Liver (tissue), 9 donors: Measurements from ENCODE around the gene RRP1. TPM values are rescaled to one million over a fixed set of nuclear protein-coding genes. Genes with fewer than 3 reads are reported as not detected.

Source experiments
- DNase-seq: peaks from one replicate; pipeline ENCODE4 v3.0.0-alpha.2; 2017; ENCODE audit warnings: low spot score
- H3K27ac ChIP-seq, 2 donors: one replicate each; pipeline ENCODE4 v1.7.0; 2013; ENCODE audit warnings: inconsistent platforms in 2 of 2, low read length in 2 of 2, control low read depth in 1 of 2, low read depth in 1 of 2, mild to moderate bottlenecking in 1 of 2
- H3K27me3 ChIP-seq, 4 donors: one replicate each; pipeline versions ENCODE4 v1.6.1 to v1.7.0; 2013; ENCODE audit warnings: low read length in 3 of 4, inconsistent platforms in 1 of 4, mild to moderate bottlenecking in 1 of 4, moderate library complexity in 1 of 4; ENCODE audit not compliant: control insufficient read depth in 4 of 4, insufficient read depth in 4 of 4
- H3K36me3 ChIP-seq, 4 donors: one replicate each; pipeline versions ENCODE4 v1.6.1 to v1.7.0; 2013; ENCODE audit warnings: low read length in 3 of 4, mild to moderate bottlenecking in 3 of 4, low read depth in 1 of 4, moderate library complexity in 1 of 4; ENCODE audit not compliant: control insufficient read depth in 4 of 4, insufficient read depth in 3 of 4
- H3K4me1 ChIP-seq, 4 donors: one replicate each; pipeline versions ENCODE4 v1.6.1 to v1.7.0; 2013; ENCODE audit warnings: low read length in 3 of 4, mild to moderate bottlenecking in 3 of 4, moderate library complexity in 1 of 4; ENCODE audit not compliant: control insufficient read depth in 4 of 4, insufficient read depth in 4 of 4
- H3K4me3 ChIP-seq, 3 donors: one replicate each; pipeline versions ENCODE4 v1.6.1 to v1.7.0; 2013; ENCODE audit warnings: low read length in 3 of 3, control low read depth in 1 of 3, low read depth in 1 of 3, mild to moderate bottlenecking in 1 of 3
- H3K9ac ChIP-seq, 2 donors: one replicate each; pipeline ENCODE4 v1.7.0; 2013; ENCODE audit warnings: low read length in 2 of 2, mild to moderate bottlenecking in 2 of 2, moderate library complexity in 2 of 2, control low read depth in 1 of 2, low read depth in 1 of 2
- H3K9me3 ChIP-seq, 4 donors: one replicate each; pipeline versions ENCODE4 v1.6.1 to v1.7.0; 2013; ENCODE audit warnings: low read length in 3 of 4; ENCODE audit not compliant: control insufficient read depth in 4 of 4
- ATF3 ChIP-seq: IDR thresholded peaks from 2 replicates; pipeline ENCODE4 v1.6.1; 2016; ENCODE audit warnings: antibody characterized with exemption
- EGR1 ChIP-seq, 2 donors: IDR thresholded peaks; 2 replicates each; pipeline ENCODE4 v1.6.1; 2016 to 2018; ENCODE audit warnings: antibody characterized with exemption in 2 of 2, low read depth in 2 of 2
- FOXA1 ChIP-seq: IDR thresholded peaks from 2 replicates; pipeline ENCODE4 v1.6.1; 2016; ENCODE audit warnings: antibody characterized with exemption
- FOXA2 ChIP-seq: IDR thresholded peaks from 2 replicates; pipeline ENCODE4 v1.6.1; 2016; ENCODE audit warnings: antibody characterized with exemption
- GABPA ChIP-seq, 2 donors: IDR thresholded peaks in 1 of 2; conservative IDR thresholded peaks in 1 of 2; 2 replicates each; pipeline ENCODE4 v1.6.1; 2016; ENCODE audit warnings: antibody characterized with exemption in 2 of 2, mild to moderate bottlenecking in 1 of 2, moderate library complexity in 1 of 2
- HNF4A ChIP-seq, 2 donors: conservative IDR thresholded peaks; 2 replicates each; pipeline ENCODE4 v1.6.1; 2016; ENCODE audit warnings: antibody characterized with exemption in 2 of 2, mild to moderate bottlenecking in 2 of 2
- HNF4G ChIP-seq: IDR thresholded peaks from 2 replicates; pipeline ENCODE4 v1.6.1; 2016; ENCODE audit warnings: antibody characterized with exemption
- JUND ChIP-seq, 2 donors: IDR thresholded peaks; 2 replicates each; pipeline ENCODE4 v1.6.1; 2016; ENCODE audit warnings: antibody characterized with exemption in 2 of 2
- MAX ChIP-seq: IDR thresholded peaks from 2 replicates; pipeline ENCODE4 v1.6.1; 2016; ENCODE audit warnings: antibody characterized with exemption
- NR2F2 ChIP-seq: IDR thresholded peaks from 2 replicates; pipeline ENCODE4 v1.6.1; 2016; ENCODE audit warnings: antibody characterized with exemption
- RAD21 ChIP-seq, 2 donors: IDR thresholded peaks; 2 replicates each; pipeline ENCODE4 v1.6.1; 2016; ENCODE audit warnings: antibody characterized with exemption in 2 of 2, mild to moderate bottlenecking in 2 of 2
- REST ChIP-seq: IDR thresholded peaks from 2 replicates; pipeline ENCODE4 v1.6.1; 2016; ENCODE audit warnings: antibody characterized with exemption, mild to moderate bottlenecking
- RXRA ChIP-seq, 2 donors: IDR thresholded peaks; 2 replicates each; pipeline ENCODE4 v1.6.1; 2017 to 2018; ENCODE audit warnings: antibody characterized with exemption in 2 of 2, mild to moderate bottlenecking in 1 of 2
- SP1 ChIP-seq: IDR thresholded peaks from 2 replicates; pipeline ENCODE4 v1.6.1; 2018; ENCODE audit warnings: antibody characterized with exemption, mild to moderate bottlenecking
- TAF1 ChIP-seq: conservative IDR thresholded peaks from 2 replicates; pipeline ENCODE4 v1.6.1; 2016; ENCODE audit warnings: antibody characterized with exemption, mild to moderate bottlenecking
- YY1 ChIP-seq: IDR thresholded peaks from 2 replicates; pipeline ENCODE4 v1.6.1; 2016; ENCODE audit warnings: antibody characterized with exemption, mild to moderate bottlenecking
- WGBS: extraction: QIAGEN DNeasy Blood & Tissue Kit; methylation state at CpG from one replicate; pipeline ENCODE4 v1.1.7; 2013; 5-methylcytosine and 5-hydroxymethylcytosine counted together
- polyA plus RNA-seq, 2 donors: library from polyadenylated mRNA; stranded (reverse) in 1 of 2; unstranded in 1 of 2; fragments of 200-250 nt in 1 of 2; fragments of >200 nt in 1 of 2; fragmentation: Nextera tagmentation in 1 of 2; extraction: Ambion mirVana in 1 of 2; gene quantifications; one replicate each; pipeline versions ENCODE4 v1.2.1 to v1.2.3, GENCODE V29; 2013 to 2015
- total RNA-seq, 2 donors: library from RNA; depleted of rRNA; stranded (reverse); fragments of >200 nt; gene quantifications; one replicate each; pipeline ENCODE4 v1.2.3, GENCODE V29; 2014
- TF ChIP-seq, protein P1 (sequence below): IDR thresholded peaks from 2 replicates; pipeline ENCODE4 v1.6.1; 2016; ENCODE audit warnings: antibody characterized with exemption
- TF ChIP-seq, protein P2 (sequence below): fragments of 150-350 bp; IDR thresholded peaks from 2 replicates; pipeline ENCODE4 v1.5.1; 2017; ENCODE audit warnings: improper control_type of control experiment, low read depth, low read length; ENCODE audit not compliant: missing input control
- donor health status: healthy.
- donor health status: healthy.
- donor health status: healthy.
- donor health status: healthy.
- donor health status: healthy.

Gene RRP1
- total and polyA plus RNA-seq, 4 donors, result 5.4 to 15.0 (median 7.7) TPM

DNA sequence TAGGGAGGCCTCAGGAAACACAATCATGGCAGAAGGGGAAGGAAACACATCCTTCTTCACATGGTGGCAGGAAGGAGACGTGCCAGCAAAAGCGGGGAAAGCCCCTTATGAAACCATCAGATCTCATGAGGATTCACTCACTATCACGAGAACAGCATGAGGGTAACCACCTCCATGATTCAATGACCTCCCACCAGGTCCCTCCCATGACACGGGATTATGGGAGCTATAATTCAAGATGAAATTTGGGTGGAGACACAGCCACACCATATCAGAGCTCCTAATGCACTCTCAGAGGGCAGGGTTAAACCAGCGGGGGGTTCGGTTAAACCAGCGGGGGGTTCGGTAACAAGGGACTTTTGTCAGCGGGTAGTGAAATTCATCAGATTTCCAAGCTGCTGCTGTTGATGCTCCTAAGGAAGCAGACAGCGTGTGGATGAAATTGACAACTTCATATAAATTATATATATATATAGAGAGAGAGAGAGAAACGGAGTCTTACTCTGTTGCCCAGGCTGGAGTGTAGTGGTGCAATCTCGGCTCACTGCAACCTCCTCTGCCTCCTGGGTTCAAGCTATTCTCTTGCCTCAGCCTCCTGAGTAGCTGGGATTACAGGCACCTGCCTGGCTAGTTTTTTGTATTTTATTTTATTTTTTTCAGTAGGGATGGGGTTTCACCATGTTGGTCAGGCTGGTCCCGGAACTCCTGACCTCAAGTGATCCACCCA, 17.5 kb upstream of the RRP1 start:
- TF ChIP-seq HNF4G (no peak), ATF3 (no peak), REST (no peak), NR2F2 (no peak), HNF4A (conservative IDR thresholded peaks at IDR 0.05) (no peak), RAD21 (IDR thresholded peaks at IDR 0.05) (no peak), FOXA1 (no peak), YY1 (no peak), FOXA2 (no peak), SP1 (no peak), MAX (no peak), JUND (IDR thresholded peaks at IDR 0.05) (no peak), RXRA (IDR thresholded peaks at IDR 0.05) (no peak), GABPA (IDR thresholded peaks at IDR 0.05 in 1 of 2, conservative IDR thresholded peaks at IDR 0.05 in 1 of 2) (no peak), EGR1 (IDR thresholded peaks at IDR 0.05; ENCODE audit: low read depth in 2 of 2) (no peak), TAF1 (no peak)
- TF ChIP-seq, protein P1, sequence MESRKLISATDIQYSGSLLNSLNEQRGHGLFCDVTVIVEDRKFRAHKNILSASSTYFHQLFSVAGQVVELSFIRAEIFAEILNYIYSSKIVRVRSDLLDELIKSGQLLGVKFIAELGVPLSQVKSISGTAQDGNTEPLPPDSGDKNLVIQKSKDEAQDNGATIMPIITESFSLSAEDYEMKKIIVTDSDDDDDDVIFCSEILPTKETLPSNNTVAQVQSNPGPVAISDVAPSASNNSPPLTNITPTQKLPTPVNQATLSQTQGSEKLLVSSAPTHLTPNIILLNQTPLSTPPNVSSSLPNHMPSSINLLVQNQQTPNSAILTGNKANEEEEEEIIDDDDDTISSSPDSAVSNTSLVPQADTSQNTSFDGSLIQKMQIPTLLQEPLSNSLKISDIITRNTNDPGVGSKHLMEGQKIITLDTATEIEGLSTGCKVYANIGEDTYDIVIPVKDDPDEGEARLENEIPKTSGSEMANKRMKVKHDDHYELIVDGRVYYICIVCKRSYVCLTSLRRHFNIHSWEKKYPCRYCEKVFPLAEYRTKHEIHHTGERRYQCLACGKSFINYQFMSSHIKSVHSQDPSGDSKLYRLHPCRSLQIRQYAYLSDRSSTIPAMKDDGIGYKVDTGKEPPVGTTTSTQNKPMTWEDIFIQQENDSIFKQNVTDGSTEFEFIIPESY, result no peak
- TF ChIP-seq, protein P2, sequence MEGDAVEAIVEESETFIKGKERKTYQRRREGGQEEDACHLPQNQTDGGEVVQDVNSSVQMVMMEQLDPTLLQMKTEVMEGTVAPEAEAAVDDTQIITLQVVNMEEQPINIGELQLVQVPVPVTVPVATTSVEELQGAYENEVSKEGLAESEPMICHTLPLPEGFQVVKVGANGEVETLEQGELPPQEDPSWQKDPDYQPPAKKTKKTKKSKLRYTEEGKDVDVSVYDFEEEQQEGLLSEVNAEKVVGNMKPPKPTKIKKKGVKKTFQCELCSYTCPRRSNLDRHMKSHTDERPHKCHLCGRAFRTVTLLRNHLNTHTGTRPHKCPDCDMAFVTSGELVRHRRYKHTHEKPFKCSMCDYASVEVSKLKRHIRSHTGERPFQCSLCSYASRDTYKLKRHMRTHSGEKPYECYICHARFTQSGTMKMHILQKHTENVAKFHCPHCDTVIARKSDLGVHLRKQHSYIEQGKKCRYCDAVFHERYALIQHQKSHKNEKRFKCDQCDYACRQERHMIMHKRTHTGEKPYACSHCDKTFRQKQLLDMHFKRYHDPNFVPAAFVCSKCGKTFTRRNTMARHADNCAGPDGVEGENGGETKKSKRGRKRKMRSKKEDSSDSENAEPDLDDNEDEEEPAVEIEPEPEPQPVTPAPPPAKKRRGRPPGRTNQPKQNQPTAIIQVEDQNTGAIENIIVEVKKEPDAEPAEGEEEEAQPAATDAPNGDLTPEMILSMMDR, result no peak
- no peak overlapping the region for H3K4me3 ChIP-seq
- no peak overlapping the region for H3K9ac ChIP-seq
- no peak overlapping the region for H3K27ac ChIP-seq
- 89% methylated on average over 13 of the region's 13 CpGs for WGBS
- H3K4me1 ChIP-seq, result peaks cover 6 to 14% (median 10%) of the 10 kb centered on the region in 4 donors
- peaks cover 0 to 13% (median 9%) of the 10 kb centered on the region in 4 donors for H3K36me3 ChIP-seq
- H3K27me3 ChIP-seq, result no peaks in the 10 kb centered on the region
- DNase-seq, result no peak
- H3K9me3 ChIP-seq, result no peaks in the 10 kb centered on the region
